Mononuclear cell (primary cell): ENCODE data around the gene CDPF1. TPM values are rescaled to one million over a fixed set of nuclear protein-coding genes. Genes with fewer than 3 reads are reported as not detected.

Experiments
- H3K27me3 ChIP-seq: 2 replicates; pipeline ENCODE4 v1.6.0; 2011; ENCODE audit warnings: low read length, control low read depth; ENCODE audit not compliant: insufficient read depth
- H3K4me1 ChIP-seq: 2 replicates; pipeline ENCODE4 v1.5.1; 2011; ENCODE audit warnings: mild to moderate bottlenecking, low read length, control low read depth; ENCODE audit not compliant: insufficient read depth
- H3K4me3 ChIP-seq: 2 replicates; pipeline ENCODE4 v1.5.1; 2011; ENCODE audit warnings: mild to moderate bottlenecking, low read length, moderate library complexity
- H3K9me3 ChIP-seq: 2 replicates; pipeline ENCODE4 v1.5.1; 2011; ENCODE audit warnings: low read depth, mild to moderate bottlenecking, control low read depth, low read length
- total RNA-seq: library from RNA; depleted of rRNA; stranded (reverse); fragments of >200 nt; gene quantifications from one replicate; pipeline ENCODE4 v1.2.3, GENCODE V29; 2012

The CDPF1 gene
- total RNA-seq, 1 donor = 1.6 TPM

- peaks cover 25% of the 10 kb centered on the region for H3K4me1 ChIP-seq
- no peak overlapping the region for H3K4me3 ChIP-seq
- no peaks in the 10 kb centered on the region for H3K9me3 ChIP-seq
- H3K27me3 ChIP-seq = no peaks in the 10 kb centered on the region
Observed at GRCh38 chr22:46247443-46247975, 2.6 kb downstream of the CDPF1 start.

GRCh38 chr22:46246178-46246577 is 3.9 kb downstream of the CDPF1 start:
- H3K27me3 ChIP-seq = no peaks in the 10 kb centered on the region
- no peak overlapping the region for H3K4me3 ChIP-seq
- H3K4me1 ChIP-seq = peaks cover 32% of the 10 kb centered on the region
- H3K9me3 ChIP-seq = no peaks in the 10 kb centered on the region

- no peaks in the 10 kb centered on the region for H3K9me3 ChIP-seq
- no peak overlapping the region for H3K4me3 ChIP-seq
- no peaks in the 10 kb centered on the region for H3K27me3 ChIP-seq
- H3K4me1 ChIP-seq = peaks cover 32% of the 10 kb centered on the region
Observed at GRCh38 chr22:46245511-46245910, 4.6 kb downstream of the CDPF1 start.

GRCh38 chr22:46244771-46245170 is 5.3 kb downstream of the CDPF1 start:
- no peaks in the 10 kb centered on the region for H3K9me3 ChIP-seq
- H3K4me3 ChIP-seq = no peak overlapping the region
- peaks cover 37% of the 10 kb centered on the region for H3K4me1 ChIP-seq
- H3K27me3 ChIP-seq = no peaks in the 10 kb centered on the region

GRCh38 chr22:46242076-46242475 is 8.0 kb downstream of the CDPF1 start:
- Histone ChIP-seq H3K9me3 (no peaks in the 10 kb centered on the region), H3K4me1 (peaks cover 35% of the 10 kb centered on the region), H3K27me3 (no peaks in the 10 kb centered on the region), H3K4me3 (no peak overlapping the region)

GRCh38 chr22:46241396-46242007 is 8.6 kb downstream of the CDPF1 start:
- Histone ChIP-seq H3K9me3 (no peaks in the 10 kb centered on the region), H3K27me3 (no peaks in the 10 kb centered on the region), H3K4me1 (peaks cover 35% of the 10 kb centered on the region), H3K4me3 (no peak overlapping the region)

- Histone ChIP-seq H3K27me3 (no peaks in the 10 kb centered on the region), H3K9me3 (no peaks in the 10 kb centered on the region), H3K4me1 (peaks cover 35% of the 10 kb centered on the region), H3K4me3 (no peak overlapping the region)
Observed at GRCh38 chr22:46240907-46241306, 9.2 kb downstream of the CDPF1 start.

- no peaks in the 10 kb centered on the region for H3K9me3 ChIP-seq
- H3K27me3 ChIP-seq = no peaks in the 10 kb centered on the region
- H3K4me3 ChIP-seq = no peak overlapping the region
- peaks cover 35% of the 10 kb centered on the region for H3K4me1 ChIP-seq
Observed at GRCh38 chr22:46240506-46240905, 9.6 kb downstream of the CDPF1 start.

- no peaks in the 10 kb centered on the region for H3K9me3 ChIP-seq
- H3K4me1 ChIP-seq = peaks cover 35% of the 10 kb centered on the region
- H3K4me3 ChIP-seq = no peak overlapping the region
- no peaks in the 10 kb centered on the region for H3K27me3 ChIP-seq
Observed at GRCh38 chr22:46240073-46240472, 10.0 kb downstream of the CDPF1 start.

- H3K27me3 ChIP-seq = no peaks in the 10 kb centered on the region
- H3K9me3 ChIP-seq = no peaks in the 10 kb centered on the region
- H3K4me3 ChIP-seq = no peak overlapping the region
Observed at GRCh38 chr22:46239261-46240048, 10.6 kb downstream of the CDPF1 start.

GRCh38 chr22:46238541-46238940 is 11.6 kb downstream of the CDPF1 start:
- H3K27me3 ChIP-seq = no peaks in the 10 kb centered on the region
- no peaks in the 10 kb centered on the region for H3K9me3 ChIP-seq
- no peak overlapping the region for H3K4me3 ChIP-seq
- H3K4me1 ChIP-seq = peaks cover 35% of the 10 kb centered on the region

More at GRCh38 chr22:46239261-46240048, 10.6 kb downstream of the CDPF1 start:
- peaks cover 35% of the 10 kb centered on the region for H3K4me1 ChIP-seq

- Histone ChIP-seq H3K9me3 (no peaks in the 10 kb centered on the region), H3K4me3 (no peak overlapping the region), H3K4me1 (peaks cover 34% of the 10 kb centered on the region)
Observed at GRCh38 chr22:46237453-46238124, 12.5 kb downstream of the CDPF1 start.

GRCh38 chr22:46234969-46235368 is 15.1 kb downstream of the CDPF1 start:
- Histone ChIP-seq H3K4me3 (no peak overlapping the region), H3K9me3 (no peaks in the 10 kb centered on the region), H3K4me1 (peaks cover 12% of the 10 kb centered on the region), H3K27me3 (no peaks in the 10 kb centered on the region)

More at GRCh38 chr22:46237453-46238124, 12.5 kb downstream of the CDPF1 start:
- H3K27me3 ChIP-seq = no peaks in the 10 kb centered on the region

GRCh38 chr22:46233231-46233630 is 16.9 kb downstream of the CDPF1 start:
- H3K4me1 ChIP-seq = peaks cover 4% of the 10 kb centered on the region
- no peaks in the 10 kb centered on the region for H3K9me3 ChIP-seq
- no peaks in the 10 kb centered on the region for H3K27me3 ChIP-seq
- no peak overlapping the region for H3K4me3 ChIP-seq

GRCh38 chr22:46230262-46230901 is 19.7 kb downstream of the CDPF1 start:
- Histone ChIP-seq H3K4me3 (no peak overlapping the region), H3K4me1 (peaks cover 4% of the 10 kb centered on the region), H3K27me3 (no peaks in the 10 kb centered on the region), H3K9me3 (no peaks in the 10 kb centered on the region)
